ENCODE results near the gene COMTD1.
"Not testable (repeated sequence)": the region's sequence is repeated elsewhere in the genome, so short reads cannot be mapped to it uniquely, and the experiment has no call there.

Gene COMTD1

GRCh38 chr10:75221492-75221891, 14.3 kb downstream of the COMTD1 start:
- not testable (repeated sequence) for DNase-seq

- DNase-seq, result no peak
Observed at GRCh38 chr10:75220274-75220673, 15.5 kb downstream of the COMTD1 start.

- no peak for DNase-seq
Observed at GRCh38 chr10:75212343-75212742, 23.4 kb downstream of the COMTD1 start.

- DNase-seq, result peak; percentile 26 to 43
Observed at GRCh38 chr10:75211007-75211691, 24.6 kb downstream of the COMTD1 start.

- peak; percentile 94 to 96 for DNase-seq
Observed at GRCh38 chr10:75210282-75211006, 25.3 kb downstream of the COMTD1 start, which contains the start of gene VDAC2. Gene VDAC2, plus strand, starts transcription at chr10:75210796. Its CDS starts 363 bp downstream, at chr10:75211159.

GRCh38 chr10:75209921-75210281, 25.9 kb downstream of the COMTD1 start:
- peak; percentile 81 to 82 for DNase-seq

- DNase-seq, result no peak
Observed at GRCh38 chr10:75209086-75209920, 26.5 kb downstream of the COMTD1 start.

- DNase-seq, result no peak
Observed at GRCh38 chr10:75208181-75208580, 27.6 kb downstream of the COMTD1 start.

GRCh38 chr10:75207857-75208144, 28.0 kb downstream of the COMTD1 start:
- DNase-seq, result no peak

GRCh38 chr10:75207079-75207856, 28.5 kb downstream of the COMTD1 start:
- no peak for DNase-seq

- not testable (repeated sequence) for DNase-seq
Observed at GRCh38 chr10:75206638-75207037, 29.1 kb downstream of the COMTD1 start.

GRCh38 chr10:75205908-75206307, 29.8 kb downstream of the COMTD1 start:
- DNase-seq, result no peak

- DNase-seq, result no peak
Observed at GRCh38 chr10:75203724-75204123, 32.0 kb downstream of the COMTD1 start.

GRCh38 chr10:75203046-75203620, 32.6 kb downstream of the COMTD1 start:
- not testable (repeated sequence) for DNase-seq

- no peak for DNase-seq
Observed at GRCh38 chr10:75202321-75203045, 33.3 kb downstream of the COMTD1 start.

- DNase-seq, result no peak
Observed at GRCh38 chr10:75201793-75202307, 33.9 kb downstream of the COMTD1 start.

- not testable (repeated sequence) for DNase-seq
Observed at GRCh38 chr10:75199949-75200348, 35.8 kb downstream of the COMTD1 start.

- DNase-seq, result no peak
Observed at GRCh38 chr10:75197906-75198305, 37.9 kb downstream of the COMTD1 start.

GRCh38 chr10:75197066-75197465, 38.7 kb downstream of the COMTD1 start:
- no peak for DNase-seq

GRCh38 chr10:75195035-75195763, 40.6 kb downstream of the COMTD1 start:
- no peak for DNase-seq

- DNase-seq, result not testable (repeated sequence)
Observed at GRCh38 chr10:75194625-75195024, 41.1 kb downstream of the COMTD1 start.
